Fibroblast of lung (primary cell): ENCODE results near the gene PKHD1.

Source experiments
- EZH2 ChIP-seq: IDR thresholded peaks from 2 replicates; pipeline ENCODE4 v1.5.1; 2012; ENCODE audit warnings: low read length, control low read depth, mild to moderate bottlenecking; ENCODE audit errors: missing control alignments
- TF ChIP-seq, protein P1 (sequence below), 2 donors: IDR thresholded peaks in 1 of 2; conservative IDR thresholded peaks in 1 of 2; 1 replicate in 1 of 2; 2 replicates in 1 of 2; pipeline ENCODE4 v1.5.1; 2011 to 2012; ENCODE audit warnings: low read length in 2 of 2, control low read depth in 1 of 2, inconsistent platforms in 1 of 2, low read depth in 1 of 2, mild to moderate bottlenecking in 1 of 2

DNA sequence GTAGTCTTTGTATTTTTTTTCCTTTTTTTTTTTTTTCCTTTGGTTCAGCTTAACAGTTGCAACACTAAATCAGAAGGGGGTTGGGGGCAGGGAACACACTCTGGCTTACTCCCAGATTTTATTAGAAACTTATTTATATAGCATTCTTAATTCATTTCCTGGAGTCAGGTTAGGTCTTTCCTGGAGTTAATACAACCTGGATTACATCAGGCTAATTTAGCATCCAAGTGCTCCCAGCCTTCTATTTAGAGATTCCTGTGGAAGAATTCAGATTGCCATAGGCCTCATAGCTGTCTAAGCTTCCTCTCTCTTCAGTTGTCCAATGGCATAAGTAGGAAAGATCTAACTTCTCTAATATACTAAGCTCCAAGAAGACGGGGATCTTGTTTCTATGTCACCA, 35.8 kb upstream of the PKHD1 start:
- TF ChIP-seq, protein P1, sequence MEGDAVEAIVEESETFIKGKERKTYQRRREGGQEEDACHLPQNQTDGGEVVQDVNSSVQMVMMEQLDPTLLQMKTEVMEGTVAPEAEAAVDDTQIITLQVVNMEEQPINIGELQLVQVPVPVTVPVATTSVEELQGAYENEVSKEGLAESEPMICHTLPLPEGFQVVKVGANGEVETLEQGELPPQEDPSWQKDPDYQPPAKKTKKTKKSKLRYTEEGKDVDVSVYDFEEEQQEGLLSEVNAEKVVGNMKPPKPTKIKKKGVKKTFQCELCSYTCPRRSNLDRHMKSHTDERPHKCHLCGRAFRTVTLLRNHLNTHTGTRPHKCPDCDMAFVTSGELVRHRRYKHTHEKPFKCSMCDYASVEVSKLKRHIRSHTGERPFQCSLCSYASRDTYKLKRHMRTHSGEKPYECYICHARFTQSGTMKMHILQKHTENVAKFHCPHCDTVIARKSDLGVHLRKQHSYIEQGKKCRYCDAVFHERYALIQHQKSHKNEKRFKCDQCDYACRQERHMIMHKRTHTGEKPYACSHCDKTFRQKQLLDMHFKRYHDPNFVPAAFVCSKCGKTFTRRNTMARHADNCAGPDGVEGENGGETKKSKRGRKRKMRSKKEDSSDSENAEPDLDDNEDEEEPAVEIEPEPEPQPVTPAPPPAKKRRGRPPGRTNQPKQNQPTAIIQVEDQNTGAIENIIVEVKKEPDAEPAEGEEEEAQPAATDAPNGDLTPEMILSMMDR (conservative IDR thresholded peaks at IDR 0.05 in 1 of 2, IDR thresholded peaks at IDR 0.05 in 1 of 2; ENCODE audit: low read depth in 1 of 2, low read length in 2 of 2) = no peak
- TF ChIP-seq EZH2 = no peak
